Fibroblast of pulmonary artery (primary cell): ENCODE data around the gene NCF4.

Source experiments
- DNase-seq: peaks from one replicate; pipeline ENCODE4 v3.0.0-alpha.2; 2010; ENCODE audit warnings: low read depth
- H3K4me3 ChIP-seq: replicated peaks from 2 replicates; pipeline ENCODE4 v1.5.1; 2011; ENCODE audit warnings: low read depth, mild to moderate bottlenecking, control low read depth, low read length, moderate library complexity
- CTCF ChIP-seq: IDR thresholded peaks from 2 replicates; pipeline ENCODE4 v1.5.1; 2011; ENCODE audit warnings: mild to moderate bottlenecking, control low read depth, low read length, inconsistent platforms; ENCODE audit errors: missing control alignments

Gene NCF4

GRCh38 chr22:36872084-36872483 is 11.3 kb downstream of the NCF4 start:
- no peak for DNase-seq
- H3K4me3 ChIP-seq, result no peak overlapping the region
- TF ChIP-seq CTCF, result no peak

GRCh38 chr22:36872866-36873498 is 12.2 kb downstream of the NCF4 start:
- TF ChIP-seq CTCF, result no peak
- no peak for DNase-seq
- H3K4me3 ChIP-seq, result no peak overlapping the region

DNA sequence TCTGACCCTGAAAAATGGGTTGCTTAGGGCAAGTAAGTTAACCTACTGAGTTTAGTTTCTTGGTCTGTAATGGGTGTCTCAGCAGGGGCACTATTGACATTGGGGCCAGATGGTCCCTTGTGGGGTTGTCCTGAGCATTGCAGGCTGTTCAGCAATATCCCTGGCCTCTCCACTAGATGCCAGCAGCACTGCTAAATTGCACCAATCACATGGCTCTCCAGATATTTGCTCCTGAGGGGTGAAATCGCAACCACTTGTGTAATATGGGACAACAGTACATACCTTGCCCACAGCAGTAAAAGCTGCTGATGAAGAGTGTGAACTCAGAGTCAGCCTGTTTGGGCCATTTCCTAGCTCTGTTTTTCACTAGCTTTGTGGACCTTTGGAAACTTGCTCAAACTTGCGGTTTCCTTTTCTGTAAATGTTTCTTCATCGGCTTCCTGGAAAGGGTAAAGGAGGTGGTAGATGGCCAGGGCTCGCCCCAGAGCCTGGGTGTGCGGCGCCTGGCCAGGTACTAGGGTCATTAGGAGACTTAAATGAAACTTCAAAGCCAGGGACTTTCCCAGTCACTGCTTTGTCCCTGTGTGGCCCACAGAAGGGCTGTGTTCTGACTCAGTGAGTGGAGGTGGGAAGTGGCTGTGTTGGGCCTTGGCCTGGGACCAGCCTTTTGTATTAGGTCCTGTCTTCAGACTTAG is 13.0 kb downstream of the NCF4 start:
- peak; percentile 80 for TF ChIP-seq CTCF
- H3K4me3 ChIP-seq, result no peak overlapping the region
- DNase-seq, result peak; percentile 85

- TF ChIP-seq CTCF, result no peak
- no peak for DNase-seq
- no peak overlapping the region for H3K4me3 ChIP-seq
Observed at GRCh38 chr22:36874309-36874696, 13.5 kb downstream of the NCF4 start.

DNA sequence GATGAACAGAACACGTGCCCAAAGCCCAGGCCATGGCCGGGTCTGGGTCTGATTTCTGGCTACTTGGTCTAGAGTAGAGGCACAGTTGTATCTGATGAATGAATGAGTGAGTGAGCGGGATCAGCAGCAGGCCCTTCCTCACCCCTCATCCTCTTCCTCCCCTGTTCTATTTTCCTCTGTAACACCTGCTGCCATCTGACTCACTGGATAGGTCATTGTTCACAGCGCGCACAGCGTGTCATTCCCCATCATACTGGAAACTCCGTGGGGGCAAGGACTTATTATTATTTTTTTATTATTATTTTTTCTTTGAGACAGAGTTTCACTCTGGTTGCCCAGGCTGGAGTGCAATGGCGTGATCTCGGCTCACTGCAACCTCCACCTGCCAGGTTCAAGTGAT is 13.9 kb downstream of the NCF4 start:
- H3K4me3 ChIP-seq, result no peak overlapping the region
- TF ChIP-seq CTCF, result no peak
- no peak for DNase-seq

GRCh38 chr22:36875741-36876140 is 14.9 kb downstream of the NCF4 start:
- TF ChIP-seq CTCF, result no peak
- no peak overlapping the region for H3K4me3 ChIP-seq
- DNase-seq, result no peak

DNA sequence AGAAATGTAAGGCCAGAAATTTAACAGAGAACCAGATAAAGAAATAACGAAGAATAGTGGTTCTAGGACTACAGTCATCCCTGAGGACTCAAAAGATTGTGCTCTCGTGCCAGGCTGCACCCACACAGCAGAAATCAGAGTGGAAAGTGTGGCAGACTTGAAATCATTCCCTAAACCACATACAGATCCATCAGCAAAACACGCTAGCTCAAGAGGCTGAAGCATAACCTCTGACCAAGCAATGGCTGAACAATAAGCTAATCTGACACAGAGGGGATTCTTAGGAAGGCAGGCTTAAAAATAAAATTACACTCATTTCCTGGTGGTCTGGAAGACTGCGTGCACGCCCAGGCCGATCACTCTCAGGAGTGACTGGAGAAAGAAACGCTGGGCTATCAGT is 19.0 kb downstream of the NCF4 start:
- TF ChIP-seq CTCF, result no peak
- DNase-seq, result peak; percentile 24
- no peak overlapping the region for H3K4me3 ChIP-seq
